GM20000 (cell line): ENCODE data around the gene DDA1.
A peak's percentile ranks its signal among the peaks of the same experiment; 100 is the strongest.

ENCODE experiments used
- DNase-seq: peaks from one replicate; pipeline ENCODE4 v3.0.0; 2012; ENCODE audit warnings: low spot score
- CTCF ChIP-seq: IDR thresholded peaks from 2 replicates; pipeline ENCODE4 v1.5.1; 2012; ENCODE audit warnings: mild to moderate bottlenecking, control low read depth; ENCODE audit errors: extremely low read depth, missing control alignments

Gene DDA1

GRCh38 chr19:17328517-17329365 is 19.4 kb downstream of the DDA1 start:
- no peak for TF ChIP-seq CTCF
- DNase-seq, result peak; percentile 76

GRCh38 chr19:17329366-17330261 is 20.3 kb downstream of the DDA1 start:
- no peak for TF ChIP-seq CTCF
- DNase-seq, result no peak

GRCh38 chr19:17330262-17331044 is 21.1 kb downstream of the DDA1 start:
- no peak for DNase-seq

GRCh38 chr19:17331045-17331558 is 21.7 kb downstream of the DDA1 start:
- peak; percentile 29 for DNase-seq
- no peak for TF ChIP-seq CTCF

More at GRCh38 chr19:17330262-17331044, 21.1 kb downstream of the DDA1 start:
- TF ChIP-seq CTCF, result no peak

- TF ChIP-seq CTCF, result no peak
These were observed 23.0 kb downstream of the DDA1 start for GRCh38 chr19:17332360-17332676.

GRCh38 chr19:17332677-17333581 is 23.6 kb downstream of the DDA1 start:
- peak; percentile 60 for DNase-seq
- no peak for TF ChIP-seq CTCF

More at GRCh38 chr19:17332360-17332676, 23.0 kb downstream of the DDA1 start:
- no peak for DNase-seq
